ENCODE measurements around the gene SLC10A3. TPM values are rescaled to one million over a fixed set of nuclear protein-coding genes. Genes with fewer than 3 reads are reported as not detected.

Gene SLC10A3
- total RNA-seq = 10 to 100 TPM; 13.2 to 14.1 TPM

- Mint-ChIP-seq H3K9me3 (no peaks in the 10 kb centered on the region), H3K4me3 (peak within 1 kb of the TSS; percentile 89)
- POLR2A ChIA-PET = interaction anchor here (0.7 to 1.6 kb wide), 8 partner anchors 9 to 420 kb away, joined by 3 to 6 read pairs (median 4); no protein-coding TSS in a partner anchor
These were observed at the start of gene SLC10A3 for GRCh38 chrX:154490414-154491083. TSS of gene SLC10A3 (minus strand) at chrX:154490629. CDS start at chrX:154488940, 1,689 bp downstream.

GRCh38 chrX:154539077-154539476, 48.6 kb upstream of the SLC10A3 start:
- ChIA-PET CTCF (interaction anchor here (1.5 kb wide), 1 partner anchor 166 kb away, joined by 4 read pairs; no protein-coding TSS in a partner anchor), POLR2A (no interaction called here)
- Mint-ChIP-seq H3K9me3 (no peaks in the 10 kb centered on the region), H3K4me3 (no peak overlapping the region), H3K27me3 (no peaks in the 10 kb centered on the region), H3K27ac (peak overlapping the region; percentile 66), H3K36me3 (ENCODE audit: low read depth) (peaks cover 24% of the 10 kb centered on the region), H3K4me1 (ENCODE audit: low read depth) (peaks cover 44% of the 10 kb centered on the region)
- TF ChIP-seq CTCF (IDR thresholded peaks at IDR 0.05) = no peak
- DNase-seq (no peak), ATAC-seq (no peak)
- intact Hi-C loops (cut with micrococcal nuclease) = no loop called here

More at GRCh38 chrX:154490414-154491083, at the start of gene SLC10A3:
- peaks cover 19% of the 10 kb centered on the region for H3K4me1 Mint-ChIP-seq (ENCODE audit: low read depth)
- intact Hi-C loops (cut with micrococcal nuclease) = loop anchor here (2.0 kb wide), 1 partner anchor 44 kb away; no protein-coding TSS in a partner anchor
- DNase-seq = peak; percentile 91
- H3K36me3 Mint-ChIP-seq (ENCODE audit: low read depth) = peaks cover 7% of the 10 kb centered on the region
- ATAC-seq = peak; percentile 87
- peak within 1 kb of the TSS; percentile 90 for H3K27ac Mint-ChIP-seq
- no peaks in the 10 kb centered on the region for H3K27me3 Mint-ChIP-seq
- CTCF ChIA-PET = interaction anchor here (0.5 to 2.0 kb wide), 8 partner anchors 9 to 117 kb away, joined by 3 to 6 read pairs (median 3); no protein-coding TSS in a partner anchor
- TF ChIP-seq CTCF (IDR thresholded peaks at IDR 0.05) = no peak

- no peak overlapping the region for H3K4me3 Mint-ChIP-seq
- intact Hi-C loops (cut with micrococcal nuclease) = loop anchor here (2.0 kb wide), 1 partner anchor 45 kb away; the partner anchor contains the start of gene SLC10A3
- CTCF ChIA-PET = interaction anchor here (0.8 to 2.4 kb wide), 3 partner anchors 9 to 162 kb away, joined by 3 to 8 read pairs (median 6); partner anchors contain the start of gene FLNA
- H3K4me1 Mint-ChIP-seq (ENCODE audit: low read depth) = peaks cover 23% of the 10 kb centered on the region
- POLR2A ChIA-PET = interaction anchor here (3.2 kb wide), 1 partner anchor 136 kb away, joined by 14 read pairs; no protein-coding TSS in a partner anchor
- no peaks in the 10 kb centered on the region for H3K27me3 Mint-ChIP-seq
- DNase-seq = no peak
- no peak for ATAC-seq
- TF ChIP-seq CTCF (IDR thresholded peaks at IDR 0.05) = no peak
- no peak overlapping the region for H3K27ac Mint-ChIP-seq
- peaks cover 16% of the 10 kb centered on the region for H3K36me3 Mint-ChIP-seq (ENCODE audit: low read depth)
- H3K9me3 Mint-ChIP-seq = no peaks in the 10 kb centered on the region
These were observed 45.5 kb upstream of the SLC10A3 start for GRCh38 chrX:154535892-154536291.

- H3K4me3 Mint-ChIP-seq = no peak overlapping the region
- H3K9me3 Mint-ChIP-seq = no peaks in the 10 kb centered on the region
- DNase-seq (peak; percentile 89), ATAC-seq (peak; percentile 98)
- H3K27ac Mint-ChIP-seq = peak overlapping the region; percentile 61
- ChIA-PET POLR2A (interaction anchor here (1.0 to 3.2 kb wide), 2 partner anchors 7 to 134 kb away, joined by 3 to 14 read pairs; no protein-coding TSS in a partner anchor), CTCF (interaction anchor here (0.6 to 1.5 kb wide), 7 partner anchors 45 to 166 kb away, joined by 3 to 6 read pairs (median 3); partner anchors contain the start of genes FLNA and UBL4A)
- no peaks in the 10 kb centered on the region for H3K27me3 Mint-ChIP-seq
- H3K36me3 Mint-ChIP-seq (ENCODE audit: low read depth) = peaks cover 14% of the 10 kb centered on the region
- TF ChIP-seq CTCF (IDR thresholded peaks at IDR 0.05) = peak; percentile 92
- intact Hi-C loops (cut with micrococcal nuclease) = loop anchor here (2.0 kb wide), 1 partner anchor 44 kb away; the partner anchor contains the start of gene SLC10A3
- H3K4me1 Mint-ChIP-seq (ENCODE audit: low read depth) = peaks cover 19% of the 10 kb centered on the region
These were observed 44.3 kb upstream of the SLC10A3 start for GRCh38 chrX:154534526-154535322.

Measured in activated CD8-positive, alpha-beta T cell treated with anti-CD3 and anti-CD28 coated beads for 36 hours (primary cell).